Muscle layer of duodenum (tissue), 2 donors: ENCODE results near the gene MAD1L1.
"Not testable (repeated sequence)": the region's sequence is repeated elsewhere in the genome, so short reads cannot be mapped to it uniquely, and the experiment has no call there.

Source experiments
- H3K27ac ChIP-seq: one replicate; pipeline ENCODE4 v1.7.0; 2013; ENCODE audit warnings: mild to moderate bottlenecking, low read length
- H3K27me3 ChIP-seq: one replicate; pipeline ENCODE4 v1.7.0; 2013; ENCODE audit warnings: low read depth, mild to moderate bottlenecking, control low read depth, low read length
- H3K36me3 ChIP-seq, 2 donors: one replicate each; pipeline ENCODE4 v1.7.0; 2013; ENCODE audit warnings: low read length in 2 of 2, control low read depth in 1 of 2, mild to moderate bottlenecking in 1 of 2; ENCODE audit not compliant: insufficient read depth in 2 of 2, control insufficient read depth in 1 of 2
- H3K4me1 ChIP-seq, 2 donors: one replicate each; pipeline ENCODE4 v1.7.0; 2013; ENCODE audit warnings: low read length in 2 of 2, mild to moderate bottlenecking in 2 of 2, control low read depth in 1 of 2, moderate library complexity in 1 of 2; ENCODE audit not compliant: insufficient read depth in 2 of 2, control insufficient read depth in 1 of 2
- H3K4me3 ChIP-seq, 2 donors: one replicate each; pipeline ENCODE4 v1.7.0; 2013; ENCODE audit warnings: low read length in 2 of 2, low read depth in 1 of 2, mild to moderate bottlenecking in 1 of 2
- H3K9me3 ChIP-seq, 2 donors: one replicate each; pipeline ENCODE4 v1.7.0; 2013; ENCODE audit warnings: low read length in 2 of 2, control low read depth in 1 of 2, mild to moderate bottlenecking in 1 of 2; ENCODE audit not compliant: control insufficient read depth in 1 of 2
- donor health status: healthy.

The MAD1L1 gene

DNA sequence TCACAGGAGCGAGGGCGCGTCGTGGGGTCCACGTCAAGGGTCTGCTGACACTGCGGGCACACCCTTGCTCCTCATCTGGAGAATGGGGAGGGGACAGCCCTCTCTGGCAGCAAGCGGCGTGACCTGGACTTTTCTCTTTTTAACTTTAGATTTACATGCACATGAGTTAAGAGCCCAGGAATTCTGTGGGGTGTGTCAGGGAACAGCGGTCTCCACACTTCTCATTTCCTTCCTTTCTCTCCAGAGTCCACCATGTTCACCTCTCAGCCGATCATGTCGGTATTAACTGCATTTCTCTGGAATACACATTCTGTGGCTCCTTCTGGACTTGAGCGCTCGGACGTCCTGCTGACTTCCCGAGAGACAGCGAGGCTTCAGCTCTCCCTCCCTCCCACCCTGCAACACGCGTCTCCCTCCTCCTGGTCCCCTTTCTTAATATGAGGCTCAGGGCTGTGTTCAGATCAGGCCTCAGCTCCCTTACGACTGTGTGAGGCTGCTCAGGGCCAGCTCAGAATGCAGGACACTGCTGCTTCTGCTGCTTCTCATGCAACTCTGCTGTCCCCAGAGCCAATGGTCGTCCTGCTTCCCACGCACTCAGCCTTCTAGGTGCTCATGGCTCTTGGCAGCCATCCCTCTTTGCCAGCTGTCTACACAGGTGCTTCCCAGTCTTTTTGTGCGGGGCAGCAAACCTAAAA, 301.3 kb downstream of the MAD1L1 start:
- no peaks in the 10 kb centered on the region for H3K9me3 ChIP-seq
- no peak overlapping the region for H3K27ac ChIP-seq
- no peak overlapping the region for H3K4me3 ChIP-seq
- no peaks in the 10 kb centered on the region for H3K27me3 ChIP-seq
- no peaks in the 10 kb centered on the region for H3K4me1 ChIP-seq
- H3K36me3 ChIP-seq = no peaks in the 10 kb centered on the region

- Histone ChIP-seq H3K4me3 (no peak overlapping the region), H3K4me1 (no peaks in the 10 kb centered on the region), H3K27ac (no peak overlapping the region), H3K36me3 (no peaks in the 10 kb centered on the region), H3K9me3 (no peaks in the 10 kb centered on the region), H3K27me3 (no peaks in the 10 kb centered on the region)
Observed at GRCh38 chr7:1930381-1931065, 302.2 kb downstream of the MAD1L1 start.

DNA sequence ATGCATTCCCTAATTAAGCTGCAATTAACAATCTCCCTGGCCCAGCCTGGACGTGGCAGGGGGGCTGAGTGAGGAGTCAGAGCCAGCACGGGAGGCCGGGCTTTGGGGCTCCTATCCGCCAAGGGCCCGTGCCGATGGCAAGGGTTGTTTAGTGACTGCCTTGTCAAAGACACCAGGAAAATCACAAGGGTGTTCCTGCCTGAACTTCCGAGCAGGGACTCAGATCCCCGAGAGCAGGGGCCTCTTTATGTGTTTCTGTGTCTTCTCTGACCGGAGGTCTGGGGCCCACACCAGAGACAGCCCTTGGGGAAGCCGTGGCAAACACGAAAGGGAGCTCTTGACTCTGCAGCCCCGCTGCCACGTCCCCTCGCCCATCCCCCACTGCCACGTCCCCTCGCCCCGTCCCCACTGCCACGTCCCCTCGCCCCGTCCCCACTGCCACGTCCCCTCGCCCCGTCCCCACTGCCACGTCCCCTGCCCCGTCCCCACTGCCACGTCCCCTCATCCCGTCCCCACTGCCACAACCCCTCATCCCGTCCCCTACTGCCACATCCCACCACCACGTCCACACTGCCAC, 303.3 kb downstream of the MAD1L1 start:
- not testable (repeated sequence) for H3K4me3 ChIP-seq, H3K4me1 ChIP-seq, H3K36me3 ChIP-seq, H3K27me3 ChIP-seq, H3K9me3 ChIP-seq, H3K27ac ChIP-seq

- Histone ChIP-seq H3K4me1 (no peaks in the 10 kb centered on the region), H3K27ac (no peak overlapping the region), H3K36me3 (no peaks in the 10 kb centered on the region), H3K4me3 (no peak overlapping the region), H3K9me3 (no peaks in the 10 kb centered on the region), H3K27me3 (no peaks in the 10 kb centered on the region)
Observed at GRCh38 chr7:1928645-1929348, 303.9 kb downstream of the MAD1L1 start.

GRCh38 chr7:1927937-1928644, 304.7 kb downstream of the MAD1L1 start:
- no peaks in the 10 kb centered on the region for H3K36me3 ChIP-seq
- H3K27me3 ChIP-seq = no peaks in the 10 kb centered on the region
- no peak overlapping the region for H3K4me3 ChIP-seq
- H3K9me3 ChIP-seq = no peaks in the 10 kb centered on the region
- H3K4me1 ChIP-seq = no peaks in the 10 kb centered on the region
- H3K27ac ChIP-seq = no peak overlapping the region

DNA sequence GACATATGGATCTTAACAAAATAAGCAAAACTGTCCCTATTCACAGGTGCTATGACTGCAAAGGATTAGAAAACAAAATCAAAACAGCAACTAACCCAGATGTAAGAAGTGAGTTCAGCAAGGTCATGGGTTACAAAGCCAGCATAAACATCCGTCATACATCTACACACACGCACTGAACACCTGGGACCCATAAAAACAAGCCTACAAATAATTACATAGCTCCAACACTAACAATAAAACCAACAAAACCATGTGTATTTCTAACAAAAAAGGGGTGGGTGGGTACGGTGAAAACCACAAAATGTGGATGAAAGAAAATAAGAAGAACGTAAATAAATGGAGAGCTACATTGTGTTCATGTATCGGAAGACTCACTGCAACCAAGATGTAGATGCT, 305.8 kb downstream of the MAD1L1 start:
- Histone ChIP-seq H3K9me3 (no peaks in the 10 kb centered on the region), H3K4me1 (no peaks in the 10 kb centered on the region), H3K27me3 (no peaks in the 10 kb centered on the region), H3K27ac (no peak overlapping the region), H3K36me3 (peaks cover 0 to 10% of the 10 kb centered on the region in 2 donors), H3K4me3 (no peak overlapping the region)

DNA sequence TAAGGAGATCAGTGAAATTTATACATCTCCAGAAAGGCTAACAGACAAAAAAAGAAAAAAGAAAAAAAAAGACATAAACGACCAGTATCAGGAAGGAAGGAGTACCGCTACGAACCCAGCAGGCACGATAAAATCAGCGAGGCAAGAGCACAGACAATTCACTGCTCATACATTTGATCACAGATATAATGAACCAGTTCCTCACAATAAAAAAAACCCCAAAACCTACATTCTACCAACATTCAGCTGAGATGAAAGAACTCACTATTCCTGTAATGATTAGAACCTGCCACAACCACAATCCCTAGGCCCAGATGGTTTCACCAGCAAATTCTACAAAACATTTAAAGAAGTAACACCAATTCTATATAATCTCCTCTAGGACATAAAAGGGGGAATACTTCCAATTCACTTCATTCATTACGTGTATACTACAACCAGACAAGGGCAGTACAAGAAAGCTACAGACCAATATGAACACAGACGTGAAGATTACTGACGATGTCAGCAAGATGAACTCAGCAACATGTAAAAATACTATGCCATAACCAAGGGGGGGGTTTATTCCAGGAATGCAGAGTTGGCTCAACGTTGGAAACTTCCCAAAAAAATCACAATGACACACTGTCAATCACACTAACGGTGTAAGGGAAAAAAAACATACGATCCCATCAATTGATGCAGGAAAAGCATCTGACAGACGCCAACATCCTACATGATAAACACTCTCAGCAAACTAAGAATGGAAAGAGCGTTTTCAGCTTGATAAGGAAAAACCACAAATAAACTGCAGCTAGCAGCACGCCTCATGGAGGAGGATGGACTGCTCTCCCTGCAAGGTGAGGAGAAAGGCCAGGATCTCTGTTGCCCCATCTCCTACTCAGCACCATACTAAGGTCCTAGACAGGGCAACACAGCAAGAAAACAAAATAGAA, 306.5 kb downstream of the MAD1L1 start:
- H3K4me1 ChIP-seq = no peaks in the 10 kb centered on the region
- no peaks in the 10 kb centered on the region for H3K9me3 ChIP-seq
- H3K27ac ChIP-seq = no peak overlapping the region
- H3K27me3 ChIP-seq = no peaks in the 10 kb centered on the region
- peaks cover 0 to 10% of the 10 kb centered on the region in 2 donors for H3K36me3 ChIP-seq
- no peak overlapping the region for H3K4me3 ChIP-seq

GRCh38 chr7:1925349-1925748, 307.4 kb downstream of the MAD1L1 start:
- Histone ChIP-seq H3K9me3 (no peaks in the 10 kb centered on the region), H3K36me3 (peaks cover 0 to 10% of the 10 kb centered on the region in 2 donors), H3K27ac (no peak overlapping the region), H3K4me3 (no peak overlapping the region), H3K27me3 (no peaks in the 10 kb centered on the region), H3K4me1 (no peaks in the 10 kb centered on the region)

- Histone ChIP-seq H3K27me3 (no peaks in the 10 kb centered on the region), H3K4me3 (no peak overlapping the region), H3K27ac (no peak overlapping the region), H3K4me1 (no peaks in the 10 kb centered on the region), H3K36me3 (peaks cover 0 to 10% of the 10 kb centered on the region in 2 donors), H3K9me3 (no peaks in the 10 kb centered on the region)
Observed at GRCh38 chr7:1924258-1924817, 308.4 kb downstream of the MAD1L1 start.
